HG02798 (cell line): ENCODE measurements around the gene ZNF511.

Experiments used
- ATAC-seq: cut with Tn5 transposase; IDR thresholded peaks from one replicate; pipeline ENCODE4 v1.9.1; 2021; ENCODE audit warnings: mild to moderate bottlenecking; ENCODE audit not compliant: unreplicated experiment, poor library complexity

ZNF511 gene

GRCh38 chr10:133273534-133274143, 35.1 kb upstream of the ZNF511 start:
- ATAC-seq: no peak

- ATAC-seq: peak; percentile 49
Measured at GRCh38 chr10:133274751-133275683, 33.7 kb upstream of the ZNF511 start.

- ATAC-seq: peak; percentile 44
Measured at GRCh38 chr10:133275684-133276092, 33.0 kb upstream of the ZNF511 start.

- ATAC-seq: no peak
Measured at GRCh38 chr10:133276100-133276434, 32.6 kb upstream of the ZNF511 start.

- ATAC-seq: peak; percentile 60
Measured at GRCh38 chr10:133276435-133277201, 32.1 kb upstream of the ZNF511 start, which contains the start of gene ADAM8. Gene ADAM8, minus strand, starts transcription at chr10:133276868. Its CDS starts 51 bp downstream, at chr10:133276817.

GRCh38 chr10:133277277-133277992, 31.3 kb upstream of the ZNF511 start:
- ATAC-seq: no peak

GRCh38 chr10:133277993-133278576, 30.6 kb upstream of the ZNF511 start:
- no peak for ATAC-seq

- ATAC-seq: peak; percentile 34
Measured at GRCh38 chr10:133278577-133279265, 30.0 kb upstream of the ZNF511 start.

GRCh38 chr10:133279326-133280226, 29.1 kb upstream of the ZNF511 start:
- no peak for ATAC-seq

- ATAC-seq: no peak
Measured at GRCh38 chr10:133280391-133281059, 28.2 kb upstream of the ZNF511 start.

GRCh38 chr10:133281084-133281483, 27.6 kb upstream of the ZNF511 start:
- no peak for ATAC-seq

- ATAC-seq: no peak
Measured at GRCh38 chr10:133281628-133282372, 26.9 kb upstream of the ZNF511 start.

GRCh38 chr10:133282846-133283390, 25.8 kb upstream of the ZNF511 start:
- ATAC-seq: no peak

- ATAC-seq: no peak
Measured at GRCh38 chr10:133283931-133284330, 24.8 kb upstream of the ZNF511 start.

GRCh38 chr10:133285217-133285616, 23.5 kb upstream of the ZNF511 start:
- no peak for ATAC-seq

- ATAC-seq: no peak
Measured at GRCh38 chr10:133286366-133286765, 22.3 kb upstream of the ZNF511 start.
